Measurements from ENCODE around the gene RABGGTA. TPM values are rescaled to one million over a fixed set of nuclear protein-coding genes. Genes with fewer than 3 reads are reported as not detected.

RABGGTA gene
- total and polyA plus RNA-seq, 9 of the 15 experiments (the other 6 are each of a cell fraction or from before 2014, with no cell fraction given) = 4.5 to 24.2 (median 15.5) TPM

- TF ChIP-seq HDAC1 (IDR thresholded peaks at IDR 0.05) (peak in 1 of 2 experiments; percentile 78; a peak in 2 of 4 replicates), CTCF (IDR thresholded peaks at IDR 0.05 in 2 of 3, conservative IDR thresholded peaks at IDR 0.05 in 1 of 3; ENCODE audit: insufficient read depth in 2 of 3, low read depth in 1 of 3, low read length in 3 of 3) (no peak), CREB3L1 (IDR thresholded peaks at IDR 0.05; ENCODE audit: borderline replicate concordance, low read depth) (peak; percentile 76; the same call in 1 of the 2 replicates), CREB1 (IDR thresholded peaks at IDR 0.05) (peak; percentile 77), CREB1 (CRISPR knock-in tag; IDR thresholded peaks at IDR 0.05) (peak; percentile 62; the same call in 1 of the 2 replicates), NKRF (IDR thresholded peaks at IDR 0.05; ENCODE audit: borderline replicate concordance) (peak; percentile 65; the same call in 1 of the 2 replicates), PATZ1 (CRISPR knock-in tag; IDR thresholded peaks at IDR 0.05; ENCODE audit: borderline replicate concordance) (no peak), E4F1 (CRISPR knock-in tag; IDR thresholded peaks at IDR 0.05; ENCODE audit: borderline replicate concordance) (no peak), ZNF583 (CRISPR knock-in tag; IDR thresholded peaks at IDR 0.05) (no peak), ZNF507 (tag; conservative IDR thresholded peaks at IDR 0.05) (no peak), ZKSCAN1 (IDR thresholded peaks at IDR 0.05; ENCODE audit: low read depth, low read length) (peak; percentile 33; the same call in 1 of the 2 replicates), PKNOX1 (IDR thresholded peaks at IDR 0.05) (no peak)
Measured at GRCh38 chr14:24232121-24232644, 39.2 kb downstream of the RABGGTA start, which contains the start of gene NEDD8 (continued).

Data from K562 (cell line).